Trophoblast cell (in vitro differentiated cells and primary cell): ENCODE results near the gene EXT2.

Experiments
- DNase-seq, 2 donors: peaks; one replicate each; pipeline ENCODE4 v3.0.0-alpha.2; 2016
- H2AFZ ChIP-seq: 2 replicates; pipeline ENCODE4 v1.6.1; 2013; ENCODE audit warnings: low read length, moderate library complexity, mild to moderate bottlenecking; ENCODE audit not compliant: insufficient read depth, poor library complexity
- H2AK5ac ChIP-seq: 2 replicates; pipeline ENCODE4 v1.6.1; 2013; ENCODE audit warnings: mild to moderate bottlenecking, low read length
- H2BK120ac ChIP-seq: 2 replicates; pipeline ENCODE4 v1.6.1; 2013; ENCODE audit warnings: low read length, mild to moderate bottlenecking, moderate library complexity; ENCODE audit not compliant: insufficient read depth, poor library complexity
- H2BK12ac ChIP-seq: 2 replicates; pipeline ENCODE4 v1.6.1; 2013; ENCODE audit warnings: mild to moderate bottlenecking, low read length, moderate library complexity
- H2BK5ac ChIP-seq: 2 replicates; pipeline ENCODE4 v1.6.1; 2013; ENCODE audit warnings: low read length, low read depth, moderate library complexity, mild to moderate bottlenecking; ENCODE audit not compliant: poor library complexity
- H3K14ac ChIP-seq: 2 replicates; pipeline ENCODE4 v1.6.1; 2013; ENCODE audit warnings: mild to moderate bottlenecking, low read length
- H3K18ac ChIP-seq: 2 replicates; pipeline ENCODE4 v1.6.1; 2013; ENCODE audit warnings: mild to moderate bottlenecking, low read length
- H3K23ac ChIP-seq: 2 replicates; pipeline ENCODE4 v1.6.1; 2013; ENCODE audit warnings: low read length
- H3K27ac ChIP-seq: 2 replicates; pipeline ENCODE4 v1.5.1; 2013; ENCODE audit warnings: low read depth, mild to moderate bottlenecking, inconsistent platforms, low read length, moderate library complexity
- H3K27me3 ChIP-seq: 2 replicates; pipeline ENCODE4 v1.6.1; 2013; ENCODE audit warnings: inconsistent platforms, mild to moderate bottlenecking, low read length, moderate library complexity; ENCODE audit not compliant: insufficient read depth
- H3K36me3 ChIP-seq, 2 experiments: 1 replicate in 1 of 2; 2 replicates in 1 of 2; pipeline ENCODE4 v1.6.1; 2013; ENCODE audit warnings: low read length in 2 of 2, mild to moderate bottlenecking in 2 of 2, moderate library complexity in 1 of 2; ENCODE audit not compliant: insufficient read depth in 2 of 2, control insufficient read depth in 1 of 2
- H3K4ac ChIP-seq: 2 replicates; pipeline ENCODE4 v1.6.1; 2013; ENCODE audit warnings: low read depth, mild to moderate bottlenecking, low read length, moderate library complexity
- H3K4me1 ChIP-seq, 2 experiments: 1 replicate in 1 of 2; 2 replicates in 1 of 2; pipeline ENCODE4 v1.6.1; 2013; ENCODE audit warnings: low read length in 2 of 2, mild to moderate bottlenecking in 2 of 2, moderate library complexity in 1 of 2; ENCODE audit not compliant: insufficient read depth in 2 of 2, control insufficient read depth in 1 of 2
- H3K4me2 ChIP-seq: 2 replicates; pipeline ENCODE4 v1.6.1; 2013; ENCODE audit warnings: inconsistent platforms, mild to moderate bottlenecking, low read length, moderate library complexity
- H3K4me3 ChIP-seq: 2 replicates; pipeline ENCODE4 v1.5.1; 2013; ENCODE audit warnings: mild to moderate bottlenecking, low read depth, low read length, inconsistent platforms
- H3K79me1 ChIP-seq: one replicate; pipeline ENCODE4 v1.6.1; 2013; ENCODE audit warnings: low read length
- H3K79me2 ChIP-seq: 2 replicates; pipeline ENCODE4 v1.6.1; 2013; ENCODE audit warnings: low read length, mild to moderate bottlenecking; ENCODE audit not compliant: control insufficient read depth, insufficient read depth, poor library complexity
- H3K9ac ChIP-seq: 2 replicates; pipeline ENCODE4 v1.6.1; 2013; ENCODE audit warnings: mild to moderate bottlenecking, low read length
- H3K9me3 ChIP-seq: 2 replicates; pipeline ENCODE4 v1.6.1; 2013; ENCODE audit warnings: low read depth, mild to moderate bottlenecking, control low read depth, inconsistent platforms, low read length; ENCODE audit not compliant: insufficient read depth
- H4K12ac ChIP-seq: 2 replicates; pipeline ENCODE4 v1.6.1; 2013; ENCODE audit warnings: low read depth, mild to moderate bottlenecking, low read length, moderate library complexity
- H4K8ac ChIP-seq: 2 replicates; pipeline ENCODE4 v1.6.1; 2013; ENCODE audit warnings: low read depth, mild to moderate bottlenecking, low read length, moderate library complexity
- H4K91ac ChIP-seq: one replicate; pipeline ENCODE4 v1.6.1; 2013; ENCODE audit warnings: low read depth, mild to moderate bottlenecking, low read length, moderate library complexity
- WGBS: extraction: QIAGEN DNeasy Blood & Tissue Kit; methylation state at CpG from one replicate; pipeline ENCODE4 v1.1.7; 2013; ENCODE audit warnings: missing lambda C conversion rate; ENCODE audit not compliant: insufficient read length, insufficient coverage; ENCODE audit errors: extremely low coverage; 5-methylcytosine and 5-hydroxymethylcytosine counted together

Gene EXT2

GRCh38 chr11:44280257-44280656, 184.8 kb downstream of the EXT2 start:
- H3K27me3 ChIP-seq: no peaks in the 10 kb centered on the region
- H3K23ac ChIP-seq: no peak overlapping the region
- no peaks in the 10 kb centered on the region for H3K4me1 ChIP-seq
- H4K8ac ChIP-seq: no peak overlapping the region
- WGBS: no CpG with 5 or more reads among the region's 7 CpGs
- no peaks in the 10 kb centered on the region for H3K36me3 ChIP-seq
- H3K4me3 ChIP-seq: no peak overlapping the region
- H3K4me2 ChIP-seq: no peak overlapping the region
- H2BK5ac ChIP-seq: no peak overlapping the region
- H3K79me1 ChIP-seq: no peaks in the 10 kb centered on the region
- no peak overlapping the region for H2AK5ac ChIP-seq
- H2BK12ac ChIP-seq: no peak overlapping the region
- H3K27ac ChIP-seq: no peak overlapping the region
- no peak overlapping the region for H2AFZ ChIP-seq
- H2BK120ac ChIP-seq: no peak overlapping the region
- DNase-seq: no peak
- H3K9me3 ChIP-seq: no peaks in the 10 kb centered on the region
- H3K79me2 ChIP-seq: no peaks in the 10 kb centered on the region
- no peak overlapping the region for H3K14ac ChIP-seq
- H4K91ac ChIP-seq: no peak overlapping the region
- no peak overlapping the region for H3K4ac ChIP-seq
- H4K12ac ChIP-seq: no peak overlapping the region
- no peak overlapping the region for H3K9ac ChIP-seq
- no peak overlapping the region for H3K18ac ChIP-seq

DNA sequence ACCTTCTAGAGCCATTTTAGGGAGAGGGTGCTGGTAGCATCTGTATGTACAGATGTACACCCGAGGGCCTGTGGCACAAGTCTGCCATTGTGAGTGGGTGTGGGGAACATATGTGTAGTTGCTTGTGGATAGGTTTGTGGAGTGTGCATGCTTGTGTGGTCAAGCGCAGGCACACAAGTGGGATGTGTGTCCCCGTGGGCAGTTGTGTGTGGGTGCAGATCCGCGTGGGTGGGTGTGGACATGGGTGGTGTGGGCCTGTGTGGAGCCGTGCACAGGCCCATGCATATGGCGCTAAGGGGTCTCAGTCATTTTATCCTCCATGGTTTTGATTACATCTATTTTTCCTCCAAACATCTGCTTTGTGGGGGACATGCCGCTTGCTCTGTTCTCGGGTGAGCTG, 185.7 kb downstream of the EXT2 start:
- H3K4me2 ChIP-seq: no peak overlapping the region
- no peak overlapping the region for H3K23ac ChIP-seq
- no peaks in the 10 kb centered on the region for H3K79me1 ChIP-seq
- WGBS: no CpG with 5 or more reads among the region's 9 CpGs
- no peak overlapping the region for H2BK12ac ChIP-seq
- no peak overlapping the region for H2BK120ac ChIP-seq
- no peak overlapping the region for H3K4me3 ChIP-seq
- H4K8ac ChIP-seq: no peak overlapping the region
- no peaks in the 10 kb centered on the region for H3K27me3 ChIP-seq
- no peak overlapping the region for H3K4ac ChIP-seq
- no peaks in the 10 kb centered on the region for H3K36me3 ChIP-seq
- no peak overlapping the region for H4K12ac ChIP-seq
- H3K27ac ChIP-seq: no peak overlapping the region
- DNase-seq: no peak
- H2AFZ ChIP-seq: no peak overlapping the region
- H3K4me1 ChIP-seq: no peaks in the 10 kb centered on the region
- no peaks in the 10 kb centered on the region for H3K9me3 ChIP-seq
- no peaks in the 10 kb centered on the region for H3K79me2 ChIP-seq
- no peak overlapping the region for H4K91ac ChIP-seq
- H2AK5ac ChIP-seq: no peak overlapping the region
- no peak overlapping the region for H3K14ac ChIP-seq
- no peak overlapping the region for H3K18ac ChIP-seq
- no peak overlapping the region for H2BK5ac ChIP-seq
- no peak overlapping the region for H3K9ac ChIP-seq

DNA sequence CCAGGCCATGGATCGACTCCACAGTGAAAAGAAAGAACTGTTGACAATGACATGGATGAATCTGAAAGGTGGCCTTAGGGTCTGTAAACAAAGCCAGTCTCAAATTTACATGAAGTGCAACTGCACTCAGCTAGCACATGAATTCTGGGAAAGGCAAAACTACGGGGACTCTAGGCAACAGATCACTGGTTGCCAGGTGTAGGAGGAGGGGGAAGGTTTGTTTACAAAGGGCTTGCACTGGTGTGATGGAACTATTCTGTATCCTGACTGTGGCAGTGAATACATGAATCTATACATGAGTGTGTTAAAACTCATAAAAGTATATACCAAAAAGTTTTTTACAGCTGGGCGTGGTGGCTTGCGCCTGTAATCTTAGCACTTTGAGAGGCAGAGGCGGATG, 187.1 kb downstream of the EXT2 start:
- no peak overlapping the region for H2AK5ac ChIP-seq
- no peaks in the 10 kb centered on the region for H3K4me1 ChIP-seq
- no peaks in the 10 kb centered on the region for H3K27me3 ChIP-seq
- H3K9ac ChIP-seq: no peak overlapping the region
- no peak overlapping the region for H2BK5ac ChIP-seq
- H3K23ac ChIP-seq: no peak overlapping the region
- no peak overlapping the region for H4K12ac ChIP-seq
- H3K79me2 ChIP-seq: no peaks in the 10 kb centered on the region
- no peak overlapping the region for H3K4me2 ChIP-seq
- no peaks in the 10 kb centered on the region for H3K9me3 ChIP-seq
- WGBS: no CpG with 5 or more reads among the region's 5 CpGs
- no peak overlapping the region for H3K18ac ChIP-seq
- H4K91ac ChIP-seq: no peak overlapping the region
- no peak overlapping the region for H2BK120ac ChIP-seq
- no peak overlapping the region for H2AFZ ChIP-seq
- no peak overlapping the region for H3K27ac ChIP-seq
- H3K4me3 ChIP-seq: no peak overlapping the region
- H3K36me3 ChIP-seq: no peaks in the 10 kb centered on the region
- no peak overlapping the region for H3K4ac ChIP-seq
- no peak overlapping the region for H4K8ac ChIP-seq
- no peak overlapping the region for H3K14ac ChIP-seq
- no peaks in the 10 kb centered on the region for H3K79me1 ChIP-seq
- DNase-seq: no peak
- H2BK12ac ChIP-seq: no peak overlapping the region

DNA sequence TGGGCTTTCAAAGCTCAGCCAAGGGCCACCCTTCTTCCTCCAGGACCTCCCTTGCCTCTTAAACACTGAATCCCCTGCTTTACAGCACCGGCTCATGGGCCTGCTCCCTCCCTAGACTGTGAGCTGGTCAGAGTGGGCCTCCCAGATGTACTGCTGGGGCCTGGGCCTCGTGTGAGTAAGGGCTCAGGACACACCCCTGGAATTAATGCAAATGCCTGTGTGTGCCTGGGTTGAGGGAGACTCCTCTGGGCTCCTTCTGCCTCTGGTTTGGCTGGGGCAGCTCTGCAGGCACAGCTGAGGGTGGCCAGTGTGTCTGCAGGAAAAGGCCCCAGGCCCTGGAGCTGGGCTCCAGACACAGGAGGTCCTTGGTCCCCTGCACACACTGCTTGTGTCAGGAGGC, 190.3 kb downstream of the EXT2 start:
- H3K18ac ChIP-seq: no peak overlapping the region
- no peak overlapping the region for H2AK5ac ChIP-seq
- no peaks in the 10 kb centered on the region for H3K79me1 ChIP-seq
- H2BK120ac ChIP-seq: no peak overlapping the region
- no peak overlapping the region for H3K4me2 ChIP-seq
- H3K27me3 ChIP-seq: no peaks in the 10 kb centered on the region
- H3K36me3 ChIP-seq: no peaks in the 10 kb centered on the region
- H3K14ac ChIP-seq: no peak overlapping the region
- no peak overlapping the region for H3K9ac ChIP-seq
- no peak overlapping the region for H4K91ac ChIP-seq
- no peaks in the 10 kb centered on the region for H3K4me1 ChIP-seq
- no peak overlapping the region for H2BK12ac ChIP-seq
- DNase-seq: no peak
- H3K23ac ChIP-seq: no peak overlapping the region
- no CpG with 5 or more reads among the region's 2 CpGs for WGBS
- H4K12ac ChIP-seq: no peak overlapping the region
- no peak overlapping the region for H3K4ac ChIP-seq
- H2BK5ac ChIP-seq: no peak overlapping the region
- H3K27ac ChIP-seq: no peak overlapping the region
- no peak overlapping the region for H3K4me3 ChIP-seq
- H4K8ac ChIP-seq: no peak overlapping the region
- H3K79me2 ChIP-seq: no peaks in the 10 kb centered on the region
- no peak overlapping the region for H2AFZ ChIP-seq
- H3K9me3 ChIP-seq: no peaks in the 10 kb centered on the region
